ENCODE measurements around the gene ZBTB9.

Gene ZBTB9

GRCh38 chr6:33454009-33454946 lies at the start of gene ZBTB9:
Gene ZBTB9, plus strand, starts transcription at chr6:33454576. Its CDS starts 525 bp downstream, at chr6:33455101.
- DNase-seq, result peak; percentile 95

GRCh38 chr6:33404884-33405283 lies 49.5 kb upstream of the ZBTB9 start:
- DNase-seq, result no peak

- no peak for DNase-seq
These were observed 48.9 kb upstream of the ZBTB9 start for GRCh38 chr6:33405386-33405940.

GRCh38 chr6:33406126-33406525 lies 48.2 kb upstream of the ZBTB9 start:
- DNase-seq, result no peak

- DNase-seq, result peak; percentile 31
These were observed 47.2 kb upstream of the ZBTB9 start for GRCh38 chr6:33407132-33407718.

- peak; percentile 99 for DNase-seq
These were observed 44.2 kb upstream of the ZBTB9 start for GRCh38 chr6:33410050-33410710.

GRCh38 chr6:33410711-33411631 lies 43.4 kb upstream of the ZBTB9 start, which contains the start of gene PHF1:
Gene PHF1, plus strand, starts transcription at chr6:33411014. Its CDS starts 1,250 bp downstream, at chr6:33412264.
- peak; percentile 87 for DNase-seq

- no peak for DNase-seq
These were observed 42.8 kb upstream of the ZBTB9 start for GRCh38 chr6:33411632-33412005.

- no peak for DNase-seq
These were observed 42.0 kb upstream of the ZBTB9 start for GRCh38 chr6:33412140-33413009.

- no peak for DNase-seq
These were observed 40.9 kb upstream of the ZBTB9 start for GRCh38 chr6:33413241-33414120.

- no peak for DNase-seq
These were observed 39.6 kb upstream of the ZBTB9 start for GRCh38 chr6:33414592-33415271.

GRCh38 chr6:33415831-33416230 lies 38.5 kb upstream of the ZBTB9 start:
- DNase-seq, result no peak

- DNase-seq, result no peak
These were observed 37.8 kb upstream of the ZBTB9 start for GRCh38 chr6:33416386-33417127.

GRCh38 chr6:33417128-33417902 lies 37.1 kb upstream of the ZBTB9 start:
- DNase-seq, result peak; percentile 93

GRCh38 chr6:33417903-33418689 lies 36.3 kb upstream of the ZBTB9 start, which contains the start of gene CUTA:
Gene CUTA, minus strand, starts transcription at chr6:33418107. Its CDS starts 107 bp downstream, at chr6:33418000.
- peak; percentile 100 for DNase-seq

- DNase-seq, result peak; percentile 33
These were observed 35.6 kb upstream of the ZBTB9 start for GRCh38 chr6:33418690-33419291.

Data from fibroblast of skin of right biceps (primary cell).